ENCODE data around the gene RAB8B.

GRCh38 chr15:63243101-63243500 is 53.7 kb downstream of the RAB8B start:
- TF ChIP-seq CTCF (IDR thresholded peaks at IDR 0.05) (no peak), POLR2A (IDR thresholded peaks at IDR 0.05) (no peak)

All from testis (tissue), 2 donors.